Fibroblast of skin of right quadriceps (primary cell): ENCODE measurements around the gene FBH1.
"Not testable (repeated sequence)": the region's sequence is repeated elsewhere in the genome, so short reads cannot be mapped to it uniquely, and the experiment has no call there.

ENCODE experiments used
- DNase-seq: peaks from one replicate; pipeline ENCODE4 v3.0.0-alpha.2; 2013

The FBH1 gene

DNA sequence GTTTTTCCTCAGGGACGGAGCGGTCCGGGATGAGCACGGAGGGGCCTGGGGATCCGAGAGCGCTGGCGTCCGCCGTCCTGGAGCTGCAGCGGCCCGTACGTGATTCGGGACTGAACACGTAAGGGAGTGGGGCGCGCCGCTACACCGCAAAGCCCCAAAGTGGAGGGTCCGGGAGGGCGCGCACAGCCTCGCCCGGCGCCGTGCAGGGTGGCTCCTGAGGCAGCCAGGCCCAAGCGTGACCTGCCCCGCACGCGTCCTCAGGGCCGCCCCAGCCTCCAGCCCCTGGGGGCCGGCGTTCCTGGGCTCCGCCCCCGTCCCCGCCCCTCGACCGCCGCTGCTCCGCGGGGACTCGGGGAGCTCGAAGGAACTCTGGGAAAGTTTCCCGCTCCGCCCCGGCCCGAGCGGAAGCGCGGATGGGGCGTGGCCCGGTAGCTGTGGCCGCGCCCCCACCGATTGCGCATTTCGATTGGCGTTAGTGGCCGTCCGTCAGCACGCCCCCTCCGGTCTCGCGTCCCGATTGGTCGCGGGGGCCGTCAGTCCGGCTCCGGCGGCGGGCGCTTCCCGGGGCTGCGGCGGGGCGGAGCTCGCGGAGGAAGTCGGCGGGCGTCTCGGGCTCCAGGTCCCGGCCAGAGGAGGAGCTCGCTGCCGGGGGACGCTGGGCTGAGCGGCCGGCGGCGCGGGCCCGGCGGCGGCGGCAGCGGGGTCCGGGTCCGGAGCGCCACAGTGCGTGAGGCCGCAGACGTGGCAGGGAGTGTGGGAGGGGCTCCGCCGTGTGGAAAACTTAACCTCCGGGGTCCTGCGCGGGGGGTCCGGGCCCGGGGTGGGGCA, at the start of gene FBH1, which contains the start of gene ANKRD16:
FBH1 (plus strand) TSS at position 620 of the 828 bp plus-strand sequence; CDS start at position 723, 103 bp downstream.
ANKRD16 (minus strand) TSS at position 270 of the 828 bp plus-strand sequence. CDS start 539 bp downstream, outside the sequence.
- DNase-seq, result peak; percentile 100

DNA sequence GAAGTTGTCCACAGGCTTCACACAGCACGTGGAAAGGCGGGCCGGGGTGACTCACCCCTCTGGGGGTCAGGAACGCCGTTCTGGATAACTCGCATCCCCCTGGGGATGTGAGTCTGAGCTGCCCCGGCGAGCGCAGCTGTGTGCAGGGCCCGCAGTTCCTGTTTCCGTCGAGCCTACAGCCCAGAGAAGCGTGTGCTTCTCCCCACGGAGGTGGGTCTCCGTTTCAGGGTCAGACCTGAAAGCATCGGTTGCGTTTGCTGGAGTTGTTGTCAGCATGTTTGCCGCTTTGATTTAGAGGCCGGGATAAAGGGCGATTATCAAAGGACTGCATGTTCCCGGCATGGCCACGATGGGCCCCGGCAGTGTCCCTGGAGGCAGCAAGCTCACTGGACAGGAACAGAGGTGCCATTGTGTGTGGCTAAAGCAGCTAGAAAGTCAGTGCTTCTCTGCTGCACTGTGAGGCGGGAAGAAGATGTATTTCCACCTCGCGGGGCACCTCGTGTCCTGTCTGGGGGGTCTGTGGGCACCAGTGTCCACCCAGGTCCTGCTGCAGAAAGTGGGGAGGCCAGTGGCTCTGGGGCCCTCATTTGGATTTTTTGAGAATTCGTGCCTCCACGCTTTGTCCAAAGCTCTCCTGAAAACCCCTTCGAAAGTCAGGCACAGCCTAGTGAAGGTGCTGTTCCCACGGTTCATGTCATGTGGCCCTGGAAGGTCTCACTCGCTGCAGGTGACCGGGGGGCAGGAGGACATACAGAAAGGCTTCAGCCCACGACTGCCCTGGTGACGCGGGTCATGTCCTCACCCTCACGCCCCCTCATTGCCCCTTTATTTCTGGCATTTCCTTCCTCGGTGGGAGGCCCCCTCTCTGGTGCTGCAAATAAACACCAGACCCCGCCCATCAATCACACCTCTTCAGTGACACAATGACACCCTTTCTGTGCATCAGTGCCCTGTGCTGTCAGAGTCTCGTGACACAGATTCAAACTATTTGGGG, 49.4 kb upstream of the FBH1 start:
- DNase-seq, result peak; percentile 57

DNA sequence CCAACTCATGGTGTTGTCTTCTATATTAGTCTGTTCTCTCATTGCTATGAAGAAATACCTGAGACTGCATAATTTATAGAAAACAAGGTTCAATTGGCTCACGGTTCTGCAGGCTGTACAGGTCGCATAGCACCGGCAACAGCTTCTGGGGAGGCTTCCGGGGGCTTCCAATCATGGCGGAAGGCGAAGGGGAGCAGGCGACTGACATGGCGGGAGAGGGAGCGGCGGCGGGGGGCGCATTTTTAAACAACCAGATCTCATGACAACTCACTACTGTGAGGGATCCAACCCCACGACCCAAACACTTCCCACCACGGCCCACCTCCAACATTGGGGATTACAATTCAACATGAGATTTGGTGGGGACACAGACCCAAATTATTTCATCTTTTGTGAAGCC, 48.1 kb upstream of the FBH1 start:
- DNase-seq, result no peak

DNA sequence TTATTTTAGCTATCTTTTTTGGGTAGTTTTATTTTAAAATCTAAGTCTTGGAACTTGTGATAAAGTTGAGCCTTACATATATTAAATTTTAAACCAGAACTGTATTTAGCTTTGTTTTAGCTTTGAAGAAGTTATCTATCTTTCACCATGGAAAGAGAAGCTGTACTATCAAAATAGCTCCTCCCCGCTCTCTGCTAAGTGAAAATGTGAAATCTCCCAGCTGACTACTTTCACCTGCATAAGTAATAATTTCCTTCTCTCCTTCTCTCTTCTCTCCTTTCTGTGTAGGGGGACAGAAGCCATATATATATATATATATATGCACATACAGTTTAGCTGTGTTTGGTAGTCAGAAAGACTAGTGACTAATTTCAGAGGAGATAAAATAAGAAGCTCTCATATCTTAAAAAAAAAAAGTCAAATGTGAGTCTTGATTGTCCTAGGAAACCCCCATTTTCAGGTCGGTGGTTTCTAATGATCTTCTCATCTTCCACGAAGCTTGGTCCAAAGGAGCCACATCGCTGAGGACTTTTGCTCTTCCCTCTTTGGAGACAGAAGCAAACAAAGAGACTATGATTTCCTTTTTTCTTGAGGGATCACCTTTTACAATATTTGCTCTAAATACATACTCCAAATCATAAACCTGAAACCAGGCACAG, 46.2 kb upstream of the FBH1 start:
- DNase-seq, result no peak

DNA sequence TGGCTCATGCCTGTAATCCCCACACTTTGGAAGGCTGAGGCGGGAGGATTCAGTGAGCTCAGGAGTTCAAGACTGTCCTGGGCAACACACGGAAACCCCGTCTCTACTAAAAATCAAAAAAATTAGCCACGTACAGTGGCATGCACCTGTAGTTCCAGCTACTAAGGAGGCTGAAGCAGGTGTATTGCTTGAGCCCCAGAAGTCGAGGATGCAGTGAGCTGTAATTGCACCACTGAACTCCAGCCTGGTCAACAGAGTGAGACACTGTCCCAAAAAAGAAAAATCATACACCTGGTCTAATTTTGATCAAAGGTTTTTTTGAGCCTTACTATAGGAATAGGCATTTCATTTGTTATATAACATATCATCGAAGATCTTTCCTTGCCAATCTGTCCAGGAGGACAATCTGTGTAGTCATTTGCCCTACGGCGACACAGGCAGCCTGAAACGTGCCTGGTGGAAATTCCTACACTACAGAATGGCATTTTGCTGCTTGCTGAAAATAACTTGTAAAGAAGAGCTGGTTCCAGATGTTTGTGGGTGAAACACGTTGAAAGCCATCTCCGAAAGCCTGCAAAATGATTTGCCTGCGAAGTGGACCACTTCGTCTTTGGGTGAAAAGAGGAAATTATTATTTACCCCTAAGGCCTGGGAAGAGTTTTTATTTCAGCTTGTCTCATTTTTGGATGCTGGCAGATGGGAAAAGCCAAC, 45.5 kb upstream of the FBH1 start:
- no peak for DNase-seq

DNA sequence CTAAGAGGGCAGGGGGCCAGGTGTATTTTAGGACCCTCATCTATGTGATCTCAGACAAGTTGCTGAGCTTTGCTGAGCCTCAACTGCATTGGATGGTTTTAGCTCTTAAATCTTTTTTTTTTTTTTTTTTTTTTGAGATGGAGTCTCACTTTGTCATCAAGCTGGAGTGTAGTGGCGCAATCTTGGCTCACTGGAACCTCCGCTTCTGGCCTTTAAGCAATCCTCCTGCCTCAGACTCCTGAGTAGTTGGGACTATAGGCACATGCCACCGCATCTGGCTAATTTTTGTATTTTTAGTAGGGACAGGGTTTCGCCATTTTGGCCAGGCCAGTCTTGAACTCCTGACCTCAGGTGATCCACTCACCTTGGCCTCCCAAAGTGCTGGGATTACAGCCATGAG, 43.4 kb upstream of the FBH1 start:
- not testable (repeated sequence) for DNase-seq

DNA sequence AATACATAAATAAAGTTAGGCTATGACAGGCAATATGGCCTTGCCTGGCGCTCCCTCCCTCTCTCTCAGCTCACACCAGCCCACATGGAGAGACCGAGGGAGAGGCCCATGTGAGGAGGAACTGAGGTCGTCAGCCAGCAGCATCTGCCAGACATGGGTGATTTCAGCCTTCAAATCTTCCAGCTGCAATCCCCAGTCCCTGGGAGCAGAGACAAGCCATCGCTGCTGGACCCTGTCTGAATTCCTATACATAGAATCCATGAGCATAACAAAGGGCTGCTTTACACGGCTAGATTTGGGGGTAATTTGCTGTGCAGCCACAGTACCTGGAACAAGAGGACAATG, 35.9 kb upstream of the FBH1 start:
- no peak for DNase-seq

DNA sequence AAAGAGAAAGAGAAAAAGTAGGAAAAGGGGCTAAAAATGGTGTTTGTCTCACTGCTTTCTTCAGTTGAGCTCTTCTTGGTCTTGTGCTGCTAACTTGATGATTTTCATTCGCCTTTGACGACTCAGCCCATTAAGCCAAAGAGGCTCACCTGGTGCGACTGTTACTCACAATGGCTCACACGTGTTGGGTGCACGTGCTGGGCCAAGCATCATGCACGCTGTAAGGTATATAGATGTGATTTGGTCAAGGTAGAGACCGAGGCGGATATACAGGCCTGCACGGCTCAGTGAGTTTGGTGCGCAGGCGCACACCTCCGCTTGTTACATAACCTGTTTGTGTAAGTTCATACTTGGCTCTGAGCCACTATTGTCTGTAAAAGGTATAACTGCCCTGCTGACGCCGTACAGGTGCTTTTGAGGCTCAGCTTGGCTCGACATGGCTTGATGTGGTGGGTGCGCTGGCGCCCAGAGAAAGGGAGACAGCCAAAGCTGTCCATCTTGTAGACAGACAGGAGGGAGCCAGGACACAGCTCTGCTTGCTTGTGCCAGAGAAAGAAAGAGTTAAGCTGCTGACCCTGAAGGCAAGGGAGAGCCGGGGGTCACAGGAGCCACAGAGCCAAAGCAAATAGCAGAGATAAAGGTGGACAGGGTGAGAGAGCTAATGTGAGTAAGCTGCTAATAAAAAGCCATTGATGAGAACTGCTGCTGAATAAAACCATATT, 33.9 kb upstream of the FBH1 start:
- no peak for DNase-seq

DNA sequence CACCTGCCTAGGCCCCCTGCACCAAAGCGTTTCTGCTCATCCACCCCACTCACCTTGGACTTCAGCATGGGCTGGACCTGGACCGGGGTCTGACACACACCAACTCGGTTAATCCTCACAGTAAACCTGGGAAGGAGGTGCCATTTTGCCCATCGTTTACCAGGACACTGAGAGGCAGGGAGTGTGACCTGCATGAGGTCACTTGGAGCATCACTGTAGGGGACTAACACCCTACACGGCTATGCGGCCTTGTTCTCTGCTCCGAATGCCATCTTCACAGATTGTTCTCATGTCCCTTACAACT, 33.4 kb upstream of the FBH1 start:
- no peak for DNase-seq

DNA sequence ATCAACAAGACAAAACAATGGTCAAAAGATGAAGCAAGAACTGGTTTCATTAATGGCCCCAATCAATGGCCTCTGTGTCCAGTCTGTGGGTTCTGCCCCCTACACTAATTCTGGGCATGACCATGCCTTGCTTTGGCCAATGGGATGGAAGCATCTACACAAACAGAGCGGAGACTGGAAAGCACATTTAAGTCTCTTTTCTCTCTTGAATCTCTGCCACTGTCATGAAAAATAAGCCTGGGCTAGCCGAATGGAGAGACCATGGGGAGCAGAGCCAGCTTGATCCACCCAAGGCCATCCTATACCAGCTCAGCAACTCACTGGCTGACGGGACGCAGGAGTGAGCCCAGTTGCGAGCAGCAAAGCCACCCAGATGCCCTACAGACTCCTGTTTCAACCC, 31.2 kb upstream of the FBH1 start:
- DNase-seq, result no peak

DNA sequence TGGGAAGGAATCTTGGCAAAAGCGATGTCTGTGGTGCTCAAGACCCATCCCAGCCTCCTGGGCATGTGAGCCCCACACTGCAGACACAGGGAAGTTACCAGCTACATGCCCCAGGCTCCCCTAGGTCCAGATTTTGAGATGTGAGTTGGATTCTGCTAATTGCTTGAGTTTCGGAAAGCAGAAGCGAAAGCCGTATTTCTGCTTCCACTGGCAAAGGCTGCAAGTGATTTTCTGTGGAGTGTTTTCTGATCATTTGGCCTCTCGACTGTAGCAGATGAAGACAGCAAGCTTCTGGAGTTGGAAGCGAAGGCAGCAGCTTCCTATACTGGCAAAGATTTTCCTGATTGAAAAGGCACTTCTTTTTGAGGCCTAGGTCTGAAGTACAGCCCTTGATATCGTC, 30.0 kb upstream of the FBH1 start:
- DNase-seq, result no peak

DNA sequence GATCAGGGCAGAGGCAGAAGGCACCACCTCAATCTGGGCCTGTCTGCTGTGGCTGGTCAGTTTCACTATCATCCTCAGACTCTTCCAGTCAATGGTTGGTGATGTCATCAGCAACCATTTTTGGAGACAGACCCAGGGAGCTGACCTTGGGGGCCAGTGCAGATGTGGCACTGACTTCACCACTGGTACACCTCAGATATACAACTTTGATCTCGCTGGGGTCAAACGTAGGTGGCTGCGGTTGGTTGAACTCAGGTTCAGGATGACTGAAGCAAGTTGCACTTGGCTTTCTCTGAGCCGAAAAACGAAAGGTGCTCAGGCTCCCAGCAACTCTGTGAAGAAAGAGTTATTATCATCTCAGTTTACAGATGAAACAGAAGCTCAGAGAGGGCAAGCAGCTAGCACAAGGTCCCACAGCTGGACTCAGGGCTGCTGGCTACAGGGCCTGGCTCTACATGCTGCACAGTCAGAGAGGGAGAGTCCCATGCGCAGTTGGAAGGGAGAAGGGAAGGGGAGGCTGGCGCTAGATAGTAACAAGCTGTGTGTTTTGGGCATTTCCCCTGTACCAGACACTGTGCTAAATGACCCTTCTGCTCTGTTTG, 27.6 kb upstream of the FBH1 start:
- DNase-seq, result no peak

DNA sequence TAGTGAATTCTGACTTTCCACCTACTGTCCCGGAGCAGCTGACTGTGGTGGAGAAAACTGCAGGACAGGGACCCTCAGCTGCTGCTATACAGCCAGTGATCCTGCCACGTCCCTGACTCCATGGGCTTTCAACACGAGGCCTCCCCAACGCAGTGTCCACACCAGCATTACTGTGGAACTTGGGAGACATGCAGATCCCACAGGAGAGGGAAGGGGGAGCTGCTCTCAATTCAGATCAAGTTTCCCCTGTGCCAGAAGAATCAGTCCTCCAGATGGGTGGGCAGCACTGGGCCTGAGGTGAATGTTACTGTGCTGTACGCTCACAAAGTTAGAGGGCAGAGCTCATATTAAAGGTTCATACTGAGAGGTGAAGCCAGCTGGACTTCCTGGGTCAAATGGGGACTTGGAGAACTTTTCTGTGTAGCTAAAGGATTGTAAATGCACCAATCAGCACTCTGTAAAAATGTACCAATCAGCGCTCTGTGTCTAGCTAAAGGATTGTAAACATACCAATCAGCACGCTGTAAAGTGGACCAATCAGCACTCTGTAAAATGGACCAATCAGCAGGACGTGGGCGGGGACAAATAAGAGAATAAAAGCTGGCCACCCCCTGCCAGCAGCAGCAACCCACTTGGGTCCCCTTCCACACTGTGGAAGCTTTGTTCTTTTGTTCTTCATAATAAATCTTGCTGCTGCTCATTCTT, 26.9 kb upstream of the FBH1 start:
- DNase-seq, result not testable (repeated sequence)

DNA sequence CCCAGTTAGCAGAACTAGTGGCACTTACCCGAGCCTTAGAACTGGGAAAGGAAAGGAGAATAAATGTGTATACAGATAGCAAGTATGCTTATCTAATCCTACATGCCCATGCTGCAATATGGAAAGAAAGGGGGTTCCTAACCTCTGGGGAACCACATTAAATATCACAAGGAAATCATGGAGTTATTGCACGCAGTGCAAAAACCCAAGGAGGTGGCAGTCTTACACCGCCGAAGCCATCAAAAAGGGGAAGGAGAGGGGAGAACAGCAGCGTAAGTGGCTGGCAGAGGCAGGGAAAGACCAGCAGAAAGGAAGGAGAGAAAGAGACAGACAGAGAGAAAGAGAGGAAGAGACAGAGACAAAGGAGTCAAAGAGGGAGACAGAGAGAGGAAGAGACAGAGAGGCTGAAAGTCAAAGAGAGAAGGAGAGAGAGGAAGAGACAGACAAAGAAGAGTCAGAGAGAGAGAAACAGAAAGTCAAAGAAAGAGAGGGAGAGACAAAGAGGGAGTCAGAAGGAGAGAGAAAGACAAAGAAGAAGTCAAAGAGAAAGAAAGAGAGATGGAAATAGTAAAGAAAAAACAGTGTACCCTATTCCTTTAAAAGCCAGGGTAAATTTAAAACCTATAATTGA, 23.5 kb upstream of the FBH1 start:
- not testable (repeated sequence) for DNase-seq

DNA sequence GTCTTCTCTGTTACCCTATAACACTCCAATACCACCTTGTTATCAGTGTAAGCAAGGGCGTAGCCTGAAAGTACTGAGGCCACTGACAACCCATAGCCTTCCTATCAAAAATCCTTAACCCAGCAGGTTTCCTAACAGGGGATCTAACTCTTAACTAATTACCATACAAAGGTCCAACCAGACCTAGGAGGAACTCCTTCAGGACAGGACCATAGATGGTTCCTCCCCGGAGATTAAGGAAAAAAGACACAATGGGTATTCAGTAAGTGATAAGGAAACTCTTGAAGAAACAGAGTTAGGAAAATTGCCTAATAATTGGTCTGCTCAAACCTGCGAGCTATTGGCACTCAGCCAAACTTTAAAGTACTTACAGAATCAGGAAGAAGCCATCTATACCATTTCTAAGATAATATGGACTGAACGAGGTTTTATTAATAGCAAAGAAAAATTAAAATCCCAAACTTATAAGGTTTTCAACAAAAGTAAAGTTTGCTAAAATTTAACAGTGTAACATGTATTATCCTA, 22.9 kb upstream of the FBH1 start:
- not testable (repeated sequence) for DNase-seq

DNA sequence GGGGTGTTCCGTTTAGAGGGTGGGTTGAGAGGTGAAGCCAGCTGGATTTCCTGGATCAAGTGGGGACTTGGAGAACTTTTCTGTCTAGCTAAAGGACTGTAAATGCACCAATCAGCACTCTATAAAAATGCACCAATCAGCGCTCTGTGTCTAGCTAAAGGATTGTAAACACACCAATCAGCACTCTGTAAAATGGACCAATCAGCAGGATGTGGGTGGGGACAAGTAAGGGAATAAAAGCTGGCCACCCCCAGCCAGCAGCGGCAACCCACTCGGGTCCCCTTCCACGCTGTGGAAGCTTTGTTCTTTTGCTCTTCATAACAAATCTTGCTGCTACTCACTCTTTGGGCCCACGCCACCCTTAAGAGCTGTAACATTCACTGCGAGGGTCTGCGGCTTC, 21.7 kb upstream of the FBH1 start:
- not testable (repeated sequence) for DNase-seq

DNA sequence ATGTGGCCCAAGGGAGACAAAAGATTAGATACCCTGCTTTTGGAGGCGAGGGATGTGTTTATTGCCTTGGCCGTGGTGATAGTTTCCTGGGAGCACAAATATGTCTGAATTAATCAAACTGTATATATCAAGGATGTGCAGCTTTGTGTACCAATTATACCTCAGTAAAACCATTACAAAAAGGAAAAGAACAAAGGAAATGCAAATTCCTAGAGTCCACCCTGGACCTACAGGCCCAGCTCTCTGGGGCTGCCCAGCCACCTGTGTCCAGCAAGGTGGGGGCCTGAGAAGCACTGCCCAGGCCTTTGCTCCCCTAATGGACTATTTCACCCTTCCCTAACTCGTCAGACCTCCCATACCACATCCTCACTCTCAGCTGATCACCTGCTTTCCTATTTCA, 20.9 kb upstream of the FBH1 start:
- DNase-seq, result no peak

DNA sequence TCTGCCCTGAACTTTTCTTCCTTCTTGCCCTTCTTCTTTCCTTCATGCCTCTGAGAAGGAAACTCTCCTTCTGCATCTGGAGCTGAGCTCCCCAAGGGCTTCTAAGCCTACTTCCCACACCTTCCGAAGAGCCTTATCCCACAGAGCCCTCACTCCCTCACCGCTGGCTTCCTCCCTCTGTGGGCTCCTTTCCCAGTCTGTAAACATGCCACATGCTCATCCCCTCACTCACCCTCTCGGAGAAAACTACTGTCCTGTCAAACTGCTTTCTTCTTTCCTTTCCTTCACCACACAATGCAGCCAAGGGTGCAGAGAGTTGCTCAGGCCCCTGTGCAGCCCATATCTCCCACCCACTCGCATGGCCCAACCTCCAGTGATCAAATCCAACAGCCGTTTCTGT, 18.4 kb upstream of the FBH1 start:
- no peak for DNase-seq

DNA sequence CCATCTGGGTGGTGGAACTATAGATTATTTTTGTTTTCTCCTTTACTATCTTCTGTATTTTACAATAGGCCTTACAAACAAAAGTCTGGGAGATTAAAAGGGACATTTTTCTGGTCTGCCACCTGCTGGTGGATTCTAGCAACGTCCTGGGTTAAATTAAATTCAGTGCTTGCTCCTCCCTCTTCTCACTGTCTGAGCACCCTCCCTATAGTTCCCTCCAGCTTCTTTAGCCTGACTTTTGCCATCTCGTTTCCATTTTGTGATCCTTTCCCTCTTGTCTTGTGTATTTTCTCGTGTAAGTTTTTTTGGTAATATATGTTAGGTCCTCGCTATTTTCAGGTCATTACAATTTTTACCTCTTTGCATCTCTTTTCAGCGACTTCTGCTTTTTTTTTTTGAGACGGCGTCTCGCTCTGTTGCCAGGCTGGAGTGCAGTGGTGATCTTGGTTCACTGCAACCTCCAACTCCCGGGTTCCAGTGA, 16.5 kb upstream of the FBH1 start:
- DNase-seq, result peak; percentile 69

DNA sequence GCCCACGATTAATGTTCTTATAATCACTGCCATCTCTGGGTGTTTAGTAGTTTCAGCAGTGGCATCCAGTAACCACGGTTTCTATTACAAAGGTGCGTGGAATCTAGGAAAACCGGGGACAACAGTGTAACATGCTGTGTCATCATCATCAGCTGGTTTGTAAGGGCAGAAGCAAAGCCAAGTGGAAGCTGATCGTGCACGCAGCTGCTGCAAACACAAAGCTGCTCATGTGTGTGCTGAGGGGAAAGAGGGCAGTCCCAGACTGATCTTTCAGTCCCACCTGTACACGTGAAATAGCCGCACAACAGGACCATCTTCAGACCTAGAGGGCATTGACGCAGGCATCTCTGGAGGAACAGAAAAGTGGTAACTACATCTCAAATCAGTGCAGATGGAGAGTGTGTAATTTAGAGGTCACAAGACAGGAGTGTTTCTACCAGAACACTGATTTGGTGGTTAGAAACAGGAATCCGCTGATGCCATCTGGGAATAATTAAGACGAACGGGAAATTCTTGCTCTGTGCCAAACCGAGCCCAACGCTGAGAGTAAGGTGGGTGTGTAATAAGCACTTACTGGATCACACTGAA, 13.8 kb upstream of the FBH1 start:
- peak; percentile 95 for DNase-seq
